Measurements from ENCODE around the gene KIF13A. TPM values are rescaled to one million over a fixed set of nuclear protein-coding genes. Genes with fewer than 3 reads are reported as not detected.

KIF13A gene
- total RNA-seq, 1 donor from 2014 or later = 34.4 TPM

- no peak for DNase-seq (ENCODE audit: low read depth, low spot score)
- Mint-ChIP-seq H3K9me3 (no peaks in the 10 kb centered on the region), H3K4me1 (peaks cover 14% of the 10 kb centered on the region), H3K36me3 (ENCODE audit: low read depth) (no peaks in the 10 kb centered on the region), H3K27me3 (ENCODE audit: low read depth) (no peaks in the 10 kb centered on the region), H3K4me3 (no peak overlapping the region), H3K27ac (ENCODE audit: unreplicated experiment) (no peak overlapping the region)
- no peak for TF ChIP-seq CTCF (conservative IDR thresholded peaks at IDR 0.05)
Observed at GRCh38 chr6:17957904-17958620, 29.4 kb downstream of the KIF13A start.

GRCh38 chr6:17957498-17957897 is 29.9 kb downstream of the KIF13A start:
- Mint-ChIP-seq H3K9me3 (no peaks in the 10 kb centered on the region), H3K27me3 (ENCODE audit: low read depth) (no peaks in the 10 kb centered on the region), H3K4me1 (peaks cover 14% of the 10 kb centered on the region), H3K4me3 (no peak overlapping the region), H3K36me3 (ENCODE audit: low read depth) (no peaks in the 10 kb centered on the region), H3K27ac (ENCODE audit: unreplicated experiment) (no peak overlapping the region)
- no peak for TF ChIP-seq CTCF (conservative IDR thresholded peaks at IDR 0.05)
- DNase-seq (ENCODE audit: low read depth, low spot score) = no peak

GRCh38 chr6:17957086-17957485 is 30.3 kb downstream of the KIF13A start:
- H3K27ac Mint-ChIP-seq (ENCODE audit: unreplicated experiment) = no peak overlapping the region
- no peak for TF ChIP-seq CTCF (conservative IDR thresholded peaks at IDR 0.05)
- H3K27me3 Mint-ChIP-seq (ENCODE audit: low read depth) = no peaks in the 10 kb centered on the region

GRCh38 chr6:17950095-17950494 is 37.3 kb downstream of the KIF13A start:
- no peak overlapping the region for H3K4me3 Mint-ChIP-seq
- H3K27ac Mint-ChIP-seq (ENCODE audit: unreplicated experiment) = no peak overlapping the region
- TF ChIP-seq CTCF (conservative IDR thresholded peaks at IDR 0.05) = no peak
- H3K36me3 Mint-ChIP-seq (ENCODE audit: low read depth) = peaks cover 2% of the 10 kb centered on the region
- peaks cover 3% of the 10 kb centered on the region for H3K9me3 Mint-ChIP-seq
- H3K27me3 Mint-ChIP-seq (ENCODE audit: low read depth) = no peaks in the 10 kb centered on the region
- DNase-seq (ENCODE audit: low read depth, low spot score) = no peak
- peaks cover 11% of the 10 kb centered on the region for H3K4me1 Mint-ChIP-seq

More at GRCh38 chr6:17957086-17957485, 30.3 kb downstream of the KIF13A start:
- no peaks in the 10 kb centered on the region for H3K9me3 Mint-ChIP-seq
- no peak for DNase-seq (ENCODE audit: low read depth, low spot score)
- H3K4me1 Mint-ChIP-seq = peaks cover 11% of the 10 kb centered on the region
- no peaks in the 10 kb centered on the region for H3K36me3 Mint-ChIP-seq (ENCODE audit: low read depth)
- no peak overlapping the region for H3K4me3 Mint-ChIP-seq

- peaks cover 2% of the 10 kb centered on the region for H3K36me3 Mint-ChIP-seq (ENCODE audit: low read depth)
Observed at GRCh38 chr6:17949168-17949567, 38.3 kb downstream of the KIF13A start.

More at GRCh38 chr6:17949168-17949567, 38.3 kb downstream of the KIF13A start:
- no peak for TF ChIP-seq CTCF (conservative IDR thresholded peaks at IDR 0.05)
- no peak overlapping the region for H3K4me3 Mint-ChIP-seq
- H3K27ac Mint-ChIP-seq (ENCODE audit: unreplicated experiment) = no peak overlapping the region
- no peak for DNase-seq (ENCODE audit: low read depth, low spot score)
- peaks cover 3% of the 10 kb centered on the region for H3K9me3 Mint-ChIP-seq
- peaks cover 11% of the 10 kb centered on the region for H3K4me1 Mint-ChIP-seq
- H3K27me3 Mint-ChIP-seq (ENCODE audit: low read depth) = no peaks in the 10 kb centered on the region

Data from neural crest cell (in vitro differentiated cells).